K562 (cell line): ENCODE data around the gene NPR3. TPM values are rescaled to one million over a fixed set of nuclear protein-coding genes. Genes with fewer than 3 reads are reported as not detected.

ENCODE experiments used
- ATAC-seq: fragments of 200-7000 bp; cut with Tn5 transposase; 3 replicates; pipeline ENCODE4 v1.9.1; 2020; ENCODE audit warnings: moderate library complexity
- BruUV-seq: library from RNA; stranded (reverse); fragments of 400-500 nt; replicated peaks from 2 replicates; lab custom pipeline; 2021; lab: Mats Ljungman, UMichigan
- CTCF ChIA-PET: fragments of 300-600 bp; formaldehyde crosslinking; extraction: SDS; loops from one replicate; lab custom pipeline; 2021; ENCODE audit warnings: low intra/inter-chr PET ratio; lab: Yijun Ruan, JAX
- POLR2A ChIA-PET: fragments of 300-600, 350-650 bp; sonication (Branson Sonifier 250); formaldehyde crosslinking; extraction: SDS; loops from one replicate; lab custom pipeline; 2021; ENCODE audit warnings: antibody characterized with exemption, inconsistent platforms; lab: Yijun Ruan, JAX
- DNase-seq, 4 experiments: peaks; one replicate each; pipeline versions ENCODE4 v3.0.0 to v3.0.0-alpha.2; 2011 to 2018; ENCODE audit warnings: low spot score in 3 of 4, mixed read lengths in 3 of 4; ENCODE audit errors: extremely low read depth in 1 of 4
- FAIRE-seq: peaks from 2 replicates; lab custom pipeline; 2011; peaks lifted over from hg19 to GRCh38; lab: Jason Lieb, UNC
- H2AFZ ChIP-seq: 2 replicates; pipeline ENCODE4 v1.6.0; 2011; ENCODE audit warnings: low read depth, low read length, control low read depth, inconsistent platforms
- H3K27ac ChIP-seq: fragments of 200-600 bp; 3 replicates; pipeline ENCODE4 v1.8.0; 2011; ENCODE audit warnings: low read depth, mild to moderate bottlenecking, control low read depth, inconsistent platforms, low read length, moderate library complexity, mixed read lengths; ENCODE audit errors: extremely low read depth
- H3K27me3 ChIP-seq, 2 experiments: fragments of 300-600 bp in 1 of 2; 2 replicates in 1 of 2; 3 replicates in 1 of 2; pipeline versions ENCODE4 v1.6.0 to v1.8.0; 2011; ENCODE audit warnings: inconsistent platforms in 2 of 2, low read length in 2 of 2, mild to moderate bottlenecking in 1 of 2, mixed read lengths in 1 of 2, moderate library complexity in 1 of 2; ENCODE audit not compliant: control insufficient read depth in 2 of 2, insufficient read depth in 2 of 2
- H3K36me3 ChIP-seq: fragments of 300-600 bp; 3 replicates; pipeline ENCODE4 v1.8.0; 2011; ENCODE audit warnings: mild to moderate bottlenecking, low read length, inconsistent platforms; ENCODE audit not compliant: control insufficient read depth, insufficient read depth
- H3K4me1 ChIP-seq, 2 experiments: fragments of 200-600 bp in 1 of 2; replicated peaks in 1 of 2; 2 replicates in 1 of 2; 3 replicates in 1 of 2; pipeline versions ENCODE4 v1.5.1 to v1.8.0; 2011; ENCODE audit warnings: inconsistent platforms in 2 of 2, low read length in 2 of 2, mild to moderate bottlenecking in 1 of 2, mixed read lengths in 1 of 2, moderate library complexity in 1 of 2; ENCODE audit not compliant: control insufficient read depth in 2 of 2, insufficient read depth in 2 of 2
- H3K4me2 ChIP-seq: 2 replicates; pipeline ENCODE4 v1.6.1; 2011; ENCODE audit warnings: low read length, control low read depth, inconsistent platforms, mixed read lengths; ENCODE audit not compliant: insufficient read depth
- H3K4me3 ChIP-seq: fragments of 200-600 bp; sonication (generic), shearing (Covaris generic); 2 replicates; pipeline ENCODE4 v1.5.1; 2016; ENCODE audit warnings: control low read depth, inconsistent platforms
- H3K79me2 ChIP-seq: fragments of 200-600 bp; 3 replicates; pipeline ENCODE4 v1.8.0; 2011; ENCODE audit warnings: low read length, inconsistent platforms; ENCODE audit not compliant: control insufficient read depth, insufficient read depth
- H3K9ac ChIP-seq, 2 experiments: 2 replicates each; pipeline versions ENCODE4 v1.6.0 to v1.6.1; 2011; ENCODE audit warnings: low read depth in 2 of 2, low read length in 2 of 2, control low read depth in 1 of 2, inconsistent platforms in 1 of 2, mild to moderate bottlenecking in 1 of 2, mixed read lengths in 1 of 2; ENCODE audit not compliant: insufficient read depth in 1 of 2
- H3K9me1 ChIP-seq: one replicate; pipeline ENCODE4 v1.6.0; 2011; ENCODE audit warnings: inconsistent platforms, mild to moderate bottlenecking, low read length, moderate library complexity; ENCODE audit not compliant: control insufficient read depth, insufficient read depth
- H3K9me3 ChIP-seq: replicated peaks from 2 replicates; pipeline ENCODE4 v1.5.1; 2011; ENCODE audit warnings: low read depth, low read length, inconsistent platforms; ENCODE audit not compliant: control insufficient read depth, insufficient read depth
- H4K20me1 ChIP-seq: replicated peaks from 2 replicates; pipeline ENCODE4 v1.6.1; 2011; ENCODE audit warnings: low read length, inconsistent platforms, mixed read lengths; ENCODE audit not compliant: control insufficient read depth, insufficient read depth
- CREM ChIP-seq: IDR thresholded peaks from 2 replicates; pipeline ENCODE4 v1.6.1; 2014; ENCODE audit warnings: antibody characterized with exemption, low read depth
- FOXA3 ChIP-seq, 2 experiments: fragments of 450-650 bp in 1 of 2; sonication (generic) in 1 of 2; formaldehyde crosslinking; IDR thresholded peaks in 1 of 2; conservative IDR thresholded peaks in 1 of 2; 2 replicates each; pipeline versions ENCODE4 v1.4.0 to v1.8.0; 2020 to 2022; ENCODE audit warnings: mild to moderate bottlenecking in 2 of 2, missing genetic modification reagents in 1 of 2
- GTF2E2 ChIP-seq: fragments of 200-800 bp; sonication (Bioruptor generic); IDR thresholded peaks from 2 replicates; pipeline ENCODE4 v1.6.1; 2016; ENCODE audit warnings: missing genetic modification characterization, missing compliant biosample characterization
- NBN ChIP-seq: fragments of 450-650 bp; IDR thresholded peaks from 2 replicates; pipeline ENCODE4 v1.6.1; 2016; ENCODE audit warnings: low read depth, mild to moderate bottlenecking
- RBM25 ChIP-seq: fragments of 200-400 bp; formaldehyde crosslinking; IDR thresholded peaks from 2 replicates; pipeline ENCODE4 v1.6.1; 2018; ENCODE audit warnings: low read length, low read depth, moderate library complexity; ENCODE audit not compliant: severe bottlenecking
- SPI1 ChIP-seq: IDR thresholded peaks from 2 replicates; pipeline ENCODE4 v1.6.1; 2011; ENCODE audit warnings: low read depth, low read length, control low read depth, borderline replicate concordance
- WGBS: fragments of 100-300 bp; shearing (Covaris generic); methylation state at CpG from one replicate; pipeline ENCODE4 v1.1.6; 2016; ENCODE audit warnings: low coverage, mixed read lengths; ENCODE audit not compliant: insufficient coverage; ENCODE audit errors: missing lambda C conversion rate; 5-methylcytosine and 5-hydroxymethylcytosine counted together
- in situ Hi-C: fragments of 300-500 bp; cut with MboI; formaldehyde crosslinking; loops from 4 replicates; pipeline ENCODE4 v1.15.0; 2018; ENCODE audit warnings: inconsistent platforms, mixed read lengths
- intact Hi-C: fragments of 100-400 bp; cut with micrococcal nuclease; formaldehyde crosslinking; loops from 2 replicates; pipeline ENCODE4 v1.14.2; 2022
- polyA plus RNA-seq, 8 experiments: library from polyadenylated mRNA; depleted of rRNA in 4 of 8; stranded (reverse) in 5 of 8; unstranded in 3 of 8; fragments of >200 nt; fragmentation: Nextera tagmentation in 2 of 8; fragmentation: Illumina TruSeq in 1 of 8; extraction: Ambion mirVana in 2 of 8; extraction: Trizol in 1 of 8; gene quantifications; 2 replicates each; pipeline versions ENCODE4 v1.2.1 to v1.2.3, GENCODE V29; 2011 to 2014; ENCODE audit warnings: inconsistent platforms in 1 of 8, missing spikeins in 1 of 8
- total RNA-seq, 7 experiments: library from RNA; depleted of rRNA in 6 of 7; stranded (reverse); fragments of >200 nt in 6 of 7; fragmentation: Illumina TruSeq in 2 of 7; extraction: Trizol in 2 of 7; gene quantifications; 2 replicates each; pipeline versions ENCODE4 v1.2.1 to v1.2.3, GENCODE V29; 2011 to 2021; ENCODE audit warnings: low replicate concordance in 1 of 7
- TF ChIP-seq, protein P1 (sequence below): fragments of 450-650 bp; formaldehyde crosslinking; IDR thresholded peaks from 2 replicates; pipeline ENCODE4 v1.4.0; 2020; ENCODE audit warnings: mild to moderate bottlenecking, mixed read lengths

NPR3 gene
- total and polyA plus RNA-seq, 9 of the 15 experiments (the other 6 are each of a cell fraction or from before 2014, with no cell fraction given), result 0.01 to 0.11 (median 0.04) TPM; not detected in 2

DNA sequence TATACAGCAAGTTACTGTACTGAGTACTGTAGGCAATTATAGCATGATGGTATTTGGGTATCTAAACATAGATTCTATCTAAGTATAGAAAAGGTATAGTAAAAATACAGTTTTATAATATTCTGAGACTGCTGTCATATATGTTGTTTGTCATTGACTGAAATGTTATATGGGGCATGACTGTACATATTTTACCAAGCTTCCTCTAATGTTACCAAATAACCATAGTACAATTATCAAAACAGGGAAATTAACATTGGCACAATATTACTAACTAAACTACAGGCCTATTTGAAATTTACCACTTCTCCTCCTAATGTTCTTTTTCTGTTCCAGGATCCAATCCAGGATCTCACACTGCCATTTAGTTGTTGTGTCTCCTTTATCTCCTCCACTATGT lies 18.5 kb downstream of the NPR3 start:
- Histone ChIP-seq H3K27me3 (no peaks in the 10 kb centered on the region; a peak in 1 of 5 replicates), H3K36me3 (no peaks in the 10 kb centered on the region), H3K4me2 (no peak overlapping the region), H2AFZ (no peak overlapping the region), H4K20me1 (no peaks in the 10 kb centered on the region), H3K4me3 (no peak overlapping the region), H3K4me1 (no peaks in the 10 kb centered on the region), H3K9ac (no peak overlapping the region), H3K79me2 (no peaks in the 10 kb centered on the region), H3K9me1 (no peaks in the 10 kb centered on the region), H3K27ac (no peak overlapping the region), H3K9me3 (no peaks in the 10 kb centered on the region)
- DNase-seq (no peak), FAIRE-seq (no peak), ATAC-seq (no peak)
- ChIA-PET CTCF (no interaction called here), POLR2A (no interaction called here)
- in situ Hi-C loops (no loop called here), intact Hi-C loops (no loop called here)
- TF ChIP-seq GTF2E2 (tag) (no peak), FOXA3 (CRISPR knock-in tag; conservative IDR thresholded peaks at IDR 0.05 in 1 of 2, IDR thresholded peaks at IDR 0.05 in 1 of 2) (no peak), CREM (no peak), NBN (no peak), RBM25 (no peak)
- BruUV-seq, result no TSS peak

DNA sequence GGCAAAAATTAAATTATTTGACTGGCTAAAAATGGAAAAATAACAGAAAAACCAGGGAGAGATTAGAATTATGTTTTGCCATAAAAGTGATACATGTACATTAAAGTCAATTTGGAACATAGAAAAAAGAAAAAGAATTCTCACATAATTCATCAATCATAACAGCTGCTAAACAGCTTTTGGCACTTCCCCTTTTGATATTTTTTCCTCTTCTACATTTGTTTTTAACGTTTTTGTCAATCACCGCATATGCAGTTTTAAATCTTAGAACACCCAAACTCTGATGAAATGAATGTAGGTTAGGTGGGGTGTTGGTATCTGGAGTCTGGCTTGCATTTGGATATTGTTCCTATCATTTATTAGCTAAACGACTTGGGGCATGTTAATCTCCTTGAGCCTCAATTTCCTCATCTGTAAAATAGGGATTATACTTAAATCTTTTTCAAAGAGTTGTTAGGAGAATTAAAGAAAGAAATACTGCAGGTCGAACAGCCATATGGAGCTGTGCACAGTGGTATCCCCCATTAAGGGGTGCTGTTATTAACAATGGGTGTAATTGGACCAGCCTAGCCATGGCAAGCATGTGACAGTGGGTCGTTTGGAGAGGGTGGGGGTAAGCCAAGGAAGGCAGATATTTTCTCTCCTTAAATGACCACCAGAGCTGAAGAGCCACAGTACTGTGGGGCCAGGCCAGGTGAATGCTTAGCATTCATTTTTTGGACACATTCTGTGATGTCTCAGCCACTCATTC lies 22.6 kb downstream of the NPR3 start:
- no peaks in the 10 kb centered on the region for H4K20me1 ChIP-seq
- in situ Hi-C loops, result no loop called here
- POLR2A ChIA-PET, result no interaction called here
- H3K9me1 ChIP-seq, result no peaks in the 10 kb centered on the region
- H3K27me3 ChIP-seq, result no peaks in the 10 kb centered on the region; a peak in 1 of 5 replicates
- no peak for FAIRE-seq
- no TSS peak for BruUV-seq
- H3K36me3 ChIP-seq, result no peaks in the 10 kb centered on the region
- no peak for DNase-seq
- WGBS, result 1% methylated on average over 5 of the region's 5 CpGs
- H3K4me1 ChIP-seq, result no peaks in the 10 kb centered on the region
- TF ChIP-seq, protein P1, sequence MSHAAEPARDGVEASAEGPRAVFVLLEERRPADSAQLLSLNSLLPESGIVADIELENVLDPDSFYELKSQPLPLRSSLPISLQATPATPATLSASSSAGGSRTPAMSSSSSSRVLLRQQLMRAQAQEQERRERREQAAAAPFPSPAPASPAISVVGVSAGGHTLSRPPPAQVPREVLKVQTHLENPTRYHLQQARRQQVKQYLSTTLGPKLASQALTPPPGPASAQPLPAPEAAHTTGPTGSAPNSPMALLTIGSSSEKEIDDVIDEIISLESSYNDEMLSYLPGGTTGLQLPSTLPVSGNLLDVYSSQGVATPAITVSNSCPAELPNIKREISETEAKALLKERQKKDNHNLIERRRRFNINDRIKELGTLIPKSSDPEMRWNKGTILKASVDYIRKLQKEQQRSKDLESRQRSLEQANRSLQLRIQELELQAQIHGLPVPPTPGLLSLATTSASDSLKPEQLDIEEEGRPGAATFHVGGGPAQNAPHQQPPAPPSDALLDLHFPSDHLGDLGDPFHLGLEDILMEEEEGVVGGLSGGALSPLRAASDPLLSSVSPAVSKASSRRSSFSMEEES (CRISPR knock-in tag), result no peak
- TF ChIP-seq SPI1, result peak; percentile 68
- intact Hi-C loops, result no loop called here
- no peaks in the 10 kb centered on the region for H3K79me2 ChIP-seq
- no peak overlapping the region for H2AFZ ChIP-seq
- no peak overlapping the region for H3K27ac ChIP-seq
- CTCF ChIA-PET, result no interaction called here
- no peaks in the 10 kb centered on the region for H3K9me3 ChIP-seq
- ATAC-seq, result no peak
- no peak overlapping the region for H3K4me2 ChIP-seq
- no peak overlapping the region for H3K4me3 ChIP-seq
- H3K9ac ChIP-seq, result no peak overlapping the region
